K562 (cell line): ENCODE data around the gene SUMF1. TPM values are rescaled to one million over a fixed set of nuclear protein-coding genes. Genes with fewer than 3 reads are reported as not detected.

Source experiments
- ARID1B ChIP-seq: fragments of 450-650 bp; IDR thresholded peaks from 2 replicates; pipeline ENCODE4 v1.6.1; 2016; ENCODE audit warnings: antibody characterized with exemption, mild to moderate bottlenecking, inconsistent platforms
- ARNT ChIP-seq, 2 experiments: fragments of 450-650 bp; IDR thresholded peaks; 2 replicates each; pipeline ENCODE4 v1.6.1; 2016; ENCODE audit warnings: mild to moderate bottlenecking in 1 of 2
- ASH1L ChIP-seq: fragments of 450-650 bp; IDR thresholded peaks from 2 replicates; pipeline ENCODE4 v1.6.1; 2018; ENCODE audit warnings: borderline replicate concordance, mild to moderate bottlenecking, low read depth; ENCODE audit not compliant: partially characterized antibody
- CBX2 ChIP-seq: fragments of 200-600 bp; sonication (generic); IDR thresholded peaks from one replicate; pipeline ENCODE4 v1.6.1; 2012; ENCODE audit warnings: mild to moderate bottlenecking, low read length, inconsistent platforms; ENCODE audit not compliant: insufficient read depth, poor library complexity, severe bottlenecking
- CCNT2 ChIP-seq: IDR thresholded peaks from 2 replicates; pipeline ENCODE4 v1.6.1; 2011; ENCODE audit warnings: borderline replicate concordance, low read depth, mild to moderate bottlenecking, moderate library complexity, mixed read lengths, low read length; ENCODE audit not compliant: insufficient read length; ENCODE audit errors: extremely low read depth
- CEBPB ChIP-seq: fragments of 450-650 bp; IDR thresholded peaks from 2 replicates; pipeline ENCODE4 v1.6.1; 2016; ENCODE audit warnings: missing genetic modification characterization, missing compliant biosample characterization
- DMBX1 ChIP-seq: fragments of 250-450 bp; sonication (Bioruptor Pico); IDR thresholded peaks from 2 replicates; pipeline ENCODE4 v1.8.0; 2022; ENCODE audit warnings: inconsistent platforms, mild to moderate bottlenecking, moderate library complexity, borderline replicate concordance
- EHMT2 ChIP-seq: fragments of 450-650 bp; IDR thresholded peaks from 2 replicates; pipeline ENCODE4 v1.6.1; 2018; ENCODE audit warnings: antibody characterized with exemption
- MCM3 ChIP-seq: fragments of 450-650 bp; IDR thresholded peaks from 2 replicates; pipeline ENCODE4 v1.6.1; 2016
- NFIC ChIP-seq: fragments of 450-650 bp; IDR thresholded peaks from 2 replicates; pipeline ENCODE4 v1.6.1; 2017; ENCODE audit warnings: mild to moderate bottlenecking, inconsistent platforms
- RFX5 ChIP-seq: IDR thresholded peaks from 2 replicates; pipeline ENCODE4 v1.6.1; 2011; ENCODE audit warnings: low read depth, mild to moderate bottlenecking, improper control_type of control experiment, low read length
- ZFP36 ChIP-seq: fragments of 150-350 bp; IDR thresholded peaks from 2 replicates; pipeline ENCODE4 v1.6.1; 2018; ENCODE audit warnings: low read length, low read depth; ENCODE audit not compliant: partially characterized antibody
- ZNF316 ChIP-seq: fragments of 450-650 bp; IDR thresholded peaks from 2 replicates; pipeline ENCODE4 v1.6.1; 2016
- polyA plus RNA-seq, 8 experiments: library from polyadenylated mRNA; depleted of rRNA in 4 of 8; stranded (reverse) in 5 of 8; unstranded in 3 of 8; fragments of >200 nt; fragmentation: Nextera tagmentation in 2 of 8; fragmentation: Illumina TruSeq in 1 of 8; extraction: Ambion mirVana in 2 of 8; extraction: Trizol in 1 of 8; gene quantifications; 2 replicates each; pipeline versions ENCODE4 v1.2.1 to v1.2.3, GENCODE V29; 2011 to 2014; ENCODE audit warnings: inconsistent platforms in 1 of 8, missing spikeins in 1 of 8
- total RNA-seq, 7 experiments: library from RNA; depleted of rRNA in 6 of 7; stranded (reverse); fragments of >200 nt in 6 of 7; fragmentation: Illumina TruSeq in 2 of 7; extraction: Trizol in 2 of 7; gene quantifications; 2 replicates each; pipeline versions ENCODE4 v1.2.1 to v1.2.3, GENCODE V29; 2011 to 2021; ENCODE audit warnings: low replicate concordance in 1 of 7
- TF ChIP-seq, protein P1 (sequence below), 2 experiments: fragments of 450-650 bp; IDR thresholded peaks; 2 replicates each; pipeline ENCODE4 v1.6.1; 2016; ENCODE audit warnings: mild to moderate bottlenecking in 2 of 2, borderline replicate concordance in 1 of 2, low read depth in 1 of 2, moderate library complexity in 1 of 2
- TF ChIP-seq, protein P2 (sequence below): fragments of 450-650 bp; IDR thresholded peaks from 2 replicates; pipeline ENCODE4 v1.6.1; 2014; ENCODE audit warnings: low read depth, mild to moderate bottlenecking, moderate library complexity, borderline replicate concordance

Gene SUMF1
- total and polyA plus RNA-seq, 9 of the 15 experiments (the other 6 are each of a cell fraction or from before 2014, with no cell fraction given), result 1.3 to 7.4 (median 4.2) TPM

DNA sequence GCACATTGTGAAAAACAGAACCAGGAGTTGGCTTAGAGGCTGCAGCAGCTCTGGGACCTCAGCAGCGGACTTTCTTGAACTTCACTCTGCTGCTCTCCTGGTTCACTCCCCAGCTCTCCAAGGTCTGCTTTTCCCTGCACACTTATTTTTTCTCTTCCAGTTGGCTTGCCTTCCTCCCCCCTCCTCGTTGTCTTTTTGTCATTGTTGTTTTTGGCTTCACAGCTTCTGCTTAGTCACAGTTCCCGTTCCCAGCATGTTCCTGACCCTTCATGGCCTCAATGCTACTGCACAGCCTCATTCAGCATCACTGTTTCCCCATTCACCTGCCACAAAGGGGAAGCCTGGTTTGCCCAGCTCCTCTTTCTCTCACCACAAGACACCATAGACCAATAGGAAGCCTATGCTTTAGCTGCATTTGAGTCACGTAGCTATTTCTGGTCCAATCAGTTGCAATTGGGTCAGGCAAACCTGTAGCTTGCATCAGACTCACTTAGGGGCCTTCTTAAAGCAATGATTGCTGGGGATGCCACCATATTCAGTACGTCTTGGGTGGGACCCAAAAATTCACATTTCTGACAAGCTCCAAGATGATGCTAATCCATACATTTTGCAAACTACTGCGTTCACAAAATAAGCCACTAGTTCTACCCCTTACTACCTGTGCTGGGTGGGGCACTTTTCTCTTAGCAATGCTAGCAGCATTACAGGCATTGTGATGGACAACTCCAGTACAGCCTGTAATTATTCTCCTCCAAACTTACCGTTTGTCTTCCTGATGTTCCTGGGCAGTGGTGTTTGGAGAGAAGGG, 7.8 kb upstream of the SUMF1 start (continued):
- TF ChIP-seq DMBX1 (CRISPR knock-in tag) (no peak), MCM3 (no peak), CCNT2 (no peak), ASH1L (no peak), EHMT2 (peak; percentile 67; the same call in 1 of the 2 replicates), NFIC (peak; percentile 48; the same call in 1 of the 2 replicates), CBX2 (no peak), ZNF316 (peak; percentile 92), CEBPB (tag) (peak; percentile 21; the same call in 1 of the 2 replicates), ARNT (IDR thresholded peaks at IDR 0.05) (0 out of 4 replicates have a peak, but pooled peaks of 1 of the 2 experiments have one; percentile 35), ARID1B (peak; percentile 55), ZFP36 (peak; percentile 12), RFX5 (no peak)
- TF ChIP-seq, protein P1, sequence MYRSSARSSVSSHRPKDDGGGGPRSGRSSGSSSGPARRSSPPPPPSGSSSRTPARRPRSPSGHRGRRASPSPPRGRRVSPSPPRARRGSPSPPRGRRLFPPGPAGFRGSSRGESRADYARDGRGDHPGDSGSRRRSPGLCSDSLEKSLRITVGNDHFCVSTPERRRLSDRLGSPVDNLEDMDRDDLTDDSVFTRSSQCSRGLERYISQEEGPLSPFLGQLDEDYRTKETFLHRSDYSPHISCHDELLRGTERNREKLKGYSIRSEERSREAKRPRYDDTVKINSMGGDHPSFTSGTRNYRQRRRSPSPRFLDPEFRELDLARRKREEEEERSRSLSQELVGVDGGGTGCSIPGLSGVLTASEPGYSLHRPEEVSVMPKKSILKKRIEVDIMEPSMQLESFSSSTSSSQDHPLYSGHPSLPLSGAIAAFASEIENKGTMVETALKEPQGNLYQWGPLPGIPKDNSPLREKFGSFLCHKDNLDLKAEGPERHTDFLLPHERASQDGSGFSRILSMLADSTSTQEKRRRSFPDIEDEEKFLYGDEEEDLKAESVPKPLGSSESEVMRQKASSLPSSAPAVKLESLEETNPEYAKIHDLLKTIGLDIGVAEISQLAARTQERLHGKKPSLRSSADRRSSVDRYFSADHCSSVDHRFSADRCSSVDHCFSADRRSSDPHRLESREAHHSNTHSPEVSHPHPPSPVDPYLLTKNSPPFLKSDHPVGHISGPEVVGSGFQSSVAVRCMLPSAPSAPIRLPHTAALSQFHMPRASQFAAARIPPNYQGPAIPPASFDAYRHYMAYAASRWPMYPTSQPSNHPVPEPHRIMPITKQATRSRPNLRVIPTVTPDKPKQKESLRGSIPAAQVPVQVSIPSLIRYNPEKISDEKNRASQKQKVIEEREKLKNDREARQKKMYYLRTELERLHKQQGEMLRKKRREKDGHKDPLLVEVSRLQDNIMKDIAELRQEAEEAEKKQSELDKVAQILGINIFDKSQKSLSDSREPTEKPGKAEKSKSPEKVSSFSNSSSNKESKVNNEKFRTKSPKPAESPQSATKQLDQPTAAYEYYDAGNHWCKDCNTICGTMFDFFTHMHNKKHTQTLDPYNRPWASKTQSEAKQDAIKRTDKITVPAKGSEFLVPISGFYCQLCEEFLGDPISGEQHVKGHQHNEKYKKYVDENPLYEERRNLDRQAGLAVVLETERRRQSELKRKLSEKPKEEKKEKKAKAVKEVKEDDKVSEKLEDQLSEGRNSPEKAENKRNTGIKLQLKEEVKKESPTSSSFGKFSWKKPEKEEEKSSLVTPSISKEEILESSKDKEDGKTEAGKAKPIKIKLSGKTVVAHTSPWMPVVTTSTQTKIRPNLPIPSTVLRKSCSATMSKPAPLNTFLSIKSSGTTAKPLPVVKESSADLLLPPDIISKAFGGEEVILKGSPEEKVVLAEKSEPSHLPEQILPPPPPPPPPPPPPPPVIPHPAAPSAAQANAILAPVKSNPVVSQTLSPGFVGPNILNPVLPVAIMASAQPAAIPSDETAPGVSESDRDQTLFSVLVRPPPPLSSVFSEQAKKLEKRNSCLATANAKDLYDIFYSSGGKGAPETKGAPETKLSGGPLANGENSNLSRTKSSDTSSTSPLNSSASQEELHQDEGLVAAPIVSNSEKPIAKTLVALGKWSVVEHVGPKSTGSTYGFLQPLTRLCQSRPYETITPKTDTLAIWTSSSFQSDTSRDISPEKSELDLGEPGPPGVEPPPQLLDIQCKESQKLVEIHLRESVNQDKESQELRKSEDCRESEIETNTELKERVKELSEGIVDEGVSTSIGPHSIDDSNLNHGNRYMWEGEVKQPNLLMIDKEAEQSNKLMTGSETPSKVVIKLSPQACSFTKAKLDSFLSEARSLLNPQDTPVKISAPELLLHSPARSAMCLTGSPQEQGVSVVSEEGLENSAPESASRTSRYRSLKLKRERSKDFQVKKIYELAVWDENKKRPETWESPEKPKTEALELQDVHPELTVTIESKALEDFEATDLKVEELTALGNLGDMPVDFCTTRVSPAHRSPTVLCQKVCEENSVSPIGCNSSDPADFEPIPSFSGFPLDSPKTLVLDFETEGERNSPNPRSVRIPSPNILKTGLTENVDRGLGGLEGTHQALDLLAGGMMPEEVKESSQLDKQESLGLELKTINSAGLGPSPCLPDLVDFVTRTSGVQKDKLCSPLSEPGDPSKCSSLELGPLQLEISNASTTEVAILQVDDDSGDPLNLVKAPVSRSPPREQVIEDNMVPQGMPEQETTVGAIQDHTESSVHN (IDR thresholded peaks at IDR 0.05; ENCODE audit: borderline replicate concordance in 1 of 2, low read depth in 1 of 2), result 0 out of 4 replicates have a peak, but pooled peaks of 1 of the 2 experiments have one; percentile 43
- TF ChIP-seq, protein P2, sequence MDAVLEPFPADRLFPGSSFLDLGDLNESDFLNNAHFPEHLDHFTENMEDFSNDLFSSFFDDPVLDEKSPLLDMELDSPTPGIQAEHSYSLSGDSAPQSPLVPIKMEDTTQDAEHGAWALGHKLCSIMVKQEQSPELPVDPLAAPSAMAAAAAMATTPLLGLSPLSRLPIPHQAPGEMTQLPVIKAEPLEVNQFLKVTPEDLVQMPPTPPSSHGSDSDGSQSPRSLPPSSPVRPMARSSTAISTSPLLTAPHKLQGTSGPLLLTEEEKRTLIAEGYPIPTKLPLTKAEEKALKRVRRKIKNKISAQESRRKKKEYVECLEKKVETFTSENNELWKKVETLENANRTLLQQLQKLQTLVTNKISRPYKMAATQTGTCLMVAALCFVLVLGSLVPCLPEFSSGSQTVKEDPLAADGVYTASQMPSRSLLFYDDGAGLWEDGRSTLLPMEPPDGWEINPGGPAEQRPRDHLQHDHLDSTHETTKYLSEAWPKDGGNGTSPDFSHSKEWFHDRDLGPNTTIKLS, result no peak
